GM12878 (cell line): Measurements from ENCODE around the gene TRDMT1. TPM values are rescaled to one million over a fixed set of nuclear protein-coding genes. Genes with fewer than 3 reads are reported as not detected.

Experiments
- ATAC-seq: fragments of 200-7000 bp; cut with Tn5 transposase; 3 replicates; pipeline ENCODE4 v1.9.1; 2020; ENCODE audit warnings: mild to moderate bottlenecking, moderate library complexity
- BruUV-seq: library from RNA; stranded (reverse); fragments of 400-500 nt; replicated peaks from 2 replicates; lab custom pipeline; 2021; lab: Mats Ljungman, UMichigan
- CTCF ChIA-PET: fragments of 300-600 bp; sonication (Branson Sonifier 250); formaldehyde crosslinking; extraction: SDS; loops from one replicate; lab custom pipeline; 2021; ENCODE audit warnings: inconsistent platforms; lab: Yijun Ruan, JAX
- POLR2A ChIA-PET: fragments of 350-600 bp; formaldehyde crosslinking; extraction: SDS; loops from one replicate; lab custom pipeline; 2021; ENCODE audit warnings: inconsistent platforms; lab: Charles Lee
- RAD21 ChIA-PET: fragments of 300-600 bp; sonication (Branson Sonifier 250); formaldehyde crosslinking; loops from one replicate; lab custom pipeline; 2023; ENCODE audit warnings: antibody characterized with exemption; ENCODE audit not compliant: unreplicated experiment; lab: Charles Lee
- SMC1A ChIA-PET: fragments of 300-600 bp; sonication (Branson Sonifier 250); formaldehyde crosslinking; loops from one replicate; lab custom pipeline; 2023; ENCODE audit not compliant: unreplicated experiment, uncharacterized antibody; lab: Charles Lee
- DNase-seq: peaks from one replicate; pipeline ENCODE4 v3.0.0-alpha.2; 2011; ENCODE audit warnings: low read depth, low spot score
- FAIRE-seq: peaks from 3 replicates; lab custom pipeline; 2011; peaks lifted over from hg19 to GRCh38; lab: Jason Lieb, UNC
- H2AFZ ChIP-seq: 2 replicates; pipeline ENCODE4 v1.6.0; 2011; ENCODE audit warnings: low read depth, low read length, control low read depth; ENCODE audit not compliant: control insufficient read depth
- H3K27ac ChIP-seq: 2 replicates; pipeline ENCODE4 v1.5.1; 2011; ENCODE audit warnings: control low read depth; ENCODE audit not compliant: control insufficient read depth, insufficient read depth
- H3K27me3 ChIP-seq, 2 experiments: replicated peaks in 1 of 2; 2 replicates each; pipeline versions ENCODE4 v1.6.0 to v1.6.1; 2011; ENCODE audit warnings: low read length in 1 of 2; ENCODE audit not compliant: control insufficient read depth in 2 of 2, insufficient read depth in 2 of 2
- H3K36me3 ChIP-seq, 2 experiments: 2 replicates each; pipeline ENCODE4 v1.5.1; 2011; ENCODE audit warnings: low read length in 1 of 2; ENCODE audit not compliant: control insufficient read depth in 2 of 2, insufficient read depth in 2 of 2
- H3K4me1 ChIP-seq: 2 replicates; pipeline ENCODE4 v1.6.1; 2011; ENCODE audit warnings: mild to moderate bottlenecking, low read length, moderate library complexity, mixed read lengths; ENCODE audit not compliant: control insufficient read depth, insufficient read depth
- H3K4me2 ChIP-seq: 2 replicates; pipeline ENCODE4 v1.6.0; 2011; ENCODE audit warnings: control low read depth; ENCODE audit not compliant: control insufficient read depth, insufficient read depth
- H3K4me3 ChIP-seq: fragments of 200-600 bp; sonication (generic); 2 replicates; pipeline ENCODE4 v1.5.1; 2016
- H3K79me2 ChIP-seq: 2 replicates; pipeline ENCODE4 v1.6.0; 2011; ENCODE audit warnings: low read length; ENCODE audit not compliant: control insufficient read depth, insufficient read depth
- H3K9ac ChIP-seq: 2 replicates; pipeline ENCODE4 v1.8.0; 2011; ENCODE audit warnings: low read length, control low read depth, mixed read lengths; ENCODE audit not compliant: control insufficient read depth, insufficient read depth
- H3K9me3 ChIP-seq: replicated peaks from 3 replicates; pipeline ENCODE4 v1.5.1; 2011; ENCODE audit warnings: mild to moderate bottlenecking, low read length; ENCODE audit not compliant: control insufficient read depth, insufficient read depth
- H4K20me1 ChIP-seq: 2 replicates; pipeline ENCODE4 v1.6.0; 2011; ENCODE audit not compliant: control insufficient read depth, insufficient read depth
- JUNB ChIP-seq: IDR thresholded peaks from 2 replicates; pipeline ENCODE4 v1.6.1; 2016; ENCODE audit warnings: antibody characterized with exemption, mild to moderate bottlenecking
- SIN3A ChIP-seq: IDR thresholded peaks from 2 replicates; pipeline ENCODE4 v1.6.1; 2012; ENCODE audit warnings: low read depth, low read length, improper control_type of control experiment
- ZNF207 ChIP-seq: fragments of 450-650 bp; IDR thresholded peaks from 2 replicates; pipeline ENCODE4 v1.6.1; 2014; ENCODE audit warnings: antibody characterized with exemption, mild to moderate bottlenecking, borderline replicate concordance
- WGBS: methylation state at CpG from one replicate; pipeline ENCODE4 v1.1.6; 2016; ENCODE audit warnings: low lambda C conversion rate; ENCODE audit not compliant: insufficient replicate concordance, insufficient coverage; ENCODE audit errors: missing lambda C conversion rate; 5-methylcytosine and 5-hydroxymethylcytosine counted together
- in situ Hi-C: fragments of 300-500 bp; cut with MboI; formaldehyde crosslinking; loops from 9 replicates; pipeline ENCODE4 v1.14.3; 2018; ENCODE audit warnings: mixed read lengths
- intact Hi-C: fragments of 100-400 bp; cut with micrococcal nuclease; formaldehyde crosslinking; loops from one replicate; pipeline ENCODE4 v1.14.2; 2022; ENCODE audit not compliant: unreplicated experiment
- polyA plus RNA-seq, 11 experiments: library from polyadenylated mRNA; depleted of rRNA in 4 of 11; unstranded in 6 of 11; stranded (reverse) in 5 of 11; fragments of >200 nt; fragmentation: Nextera tagmentation in 4 of 11; fragmentation: Illumina TruSeq in 1 of 11; extraction: Ambion mirVana in 4 of 11; extraction: Trizol in 1 of 11; gene quantifications; 1 replicate in 1 of 11; 2 replicates in 10 of 11; pipeline versions ENCODE4 v1.2.1 to v1.2.3, GENCODE V29; 2011 to 2016; ENCODE audit warnings: inconsistent platforms in 2 of 11, missing spikeins in 2 of 11, low read depth in 1 of 11
- total RNA-seq, 4 experiments: library from RNA; depleted of rRNA in 3 of 4; stranded (reverse); fragments of >200 nt in 3 of 4; fragmentation: Illumina TruSeq in 1 of 4; extraction: Trizol in 1 of 4; gene quantifications; 2 replicates each; pipeline versions ENCODE4 v1.2.1 to v1.2.3, GENCODE V29; 2013 to 2021

Gene TRDMT1
- total and polyA plus RNA-seq, 10 of the 15 experiments (the other 5 are each of a cell fraction or from before 2014, with no cell fraction given): 2.3 to 9.7 (median 4.6) TPM

DNA sequence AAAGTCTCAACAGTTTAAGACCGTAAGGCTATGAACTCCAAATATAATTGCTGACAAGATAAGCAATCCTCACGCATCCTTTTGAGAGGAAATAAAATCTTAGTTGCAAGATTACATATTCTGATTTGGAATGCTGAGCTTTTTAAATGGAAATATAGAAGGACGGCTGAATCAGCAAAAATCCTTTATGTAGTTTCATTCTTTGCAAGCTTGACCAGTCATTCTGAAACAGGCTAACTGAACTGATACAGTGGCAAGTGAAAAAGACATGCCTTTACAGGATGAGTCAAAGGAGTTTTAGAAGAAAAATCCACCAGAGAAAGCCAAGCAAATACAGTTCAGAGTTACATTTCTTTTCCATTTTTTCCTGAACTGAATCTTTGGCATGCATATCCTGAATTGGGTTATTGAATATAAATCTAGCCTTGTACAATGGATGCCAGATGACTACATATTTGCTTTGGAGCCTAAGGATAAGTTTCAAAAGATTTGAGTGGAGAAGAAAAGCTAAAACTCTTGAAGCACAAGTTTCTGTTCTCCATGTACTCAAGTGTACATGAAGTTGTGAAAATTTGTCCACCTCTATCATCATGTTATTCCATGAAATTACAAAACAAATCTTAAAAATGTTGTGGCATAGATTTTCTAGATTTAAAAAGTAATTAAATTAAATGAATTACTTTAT is 30.9 kb upstream of the TRDMT1 start (continued):
- no peak for TF ChIP-seq SIN3A
- TF ChIP-seq JUNB: peak; percentile 96
- TF ChIP-seq, all 136 proteins: peak for 24

DNA sequence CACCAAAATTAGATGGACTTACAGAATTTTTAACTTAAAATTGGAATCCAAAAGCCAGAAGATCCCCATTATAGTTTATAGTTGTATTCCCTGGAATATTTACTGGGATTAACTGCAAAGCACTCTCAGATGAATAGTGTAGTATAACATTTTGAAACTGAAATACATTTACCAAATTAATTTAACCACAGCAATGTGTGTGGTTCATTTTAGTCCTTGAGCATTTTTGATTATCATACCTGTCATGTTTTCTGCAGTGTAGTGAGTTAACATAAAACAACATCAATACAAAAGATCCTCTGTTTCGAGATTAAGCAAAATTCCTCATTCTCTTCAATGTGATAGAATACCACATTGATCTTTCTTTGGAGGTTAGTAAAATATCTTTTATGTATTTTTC is 30.3 kb upstream of the TRDMT1 start:
- Histone ChIP-seq H3K36me3 (peaks cover 7% of the 10 kb centered on the region in 2 experiments; a peak in 3 of 4 replicates), H3K79me2 (no peaks in the 10 kb centered on the region), H2AFZ (no peak overlapping the region), H3K27me3 (no peaks in the 10 kb centered on the region; a peak in 1 of 4 replicates), H3K27ac (no peak overlapping the region), H3K4me2 (no peak overlapping the region), H4K20me1 (no peaks in the 10 kb centered on the region), H3K9me3 (no peaks in the 10 kb centered on the region; the same call in 2 of the 3 replicates), H3K9ac (no peak overlapping the region), H3K4me1 (peaks cover 30% of the 10 kb centered on the region), H3K4me3 (no peak overlapping the region)
- ChIA-PET SMC1A (interaction anchor here (1.2 to 2.3 kb wide), 6 partner anchors 10 to 407 kb away, joined by 3 to 8 read pairs (median 3); no protein-coding TSS in a partner anchor), CTCF (interaction anchor here (0.7 to 3.7 kb wide), 3 partner anchors 25 to 272 kb away, joined by 3 to 16 read pairs (median 5); partner anchors contain the start of gene TRDMT1), POLR2A (no interaction called here), RAD21 (no interaction called here)
- ATAC-seq: no peak
- intact Hi-C loops (loop anchor here (5.0 to 10.0 kb wide), 3 partner anchors 204 to 647 kb away; partner anchors contain the start of gene RSU1), in situ Hi-C loops (no loop called here)
- FAIRE-seq: no peak
- BruUV-seq: no TSS peak
- WGBS: 100% methylated on average over 1 of the region's 1 CpG
- no peak for TF ChIP-seq ZNF207
- DNase-seq: no peak
